HAP-1 (cell line): ENCODE results near the gene FBXW7.

Experiments
- DNase-seq, 2 experiments: peaks; one replicate each; pipeline ENCODE4 v3.0.0-alpha.2; 2016 to 2020; ENCODE audit warnings: low spot score in 2 of 2
- H3K27me3 ChIP-seq: fragments of 250-450 bp; sonication (Bioruptor Pico); 2 replicates; pipeline ENCODE4 v1.5.1; 2020; ENCODE audit warnings: low read depth, mild to moderate bottlenecking, moderate library complexity
- H3K36me3 ChIP-seq: fragments of 250-450 bp; sonication (Bioruptor Pico); replicated peaks from 2 replicates; pipeline ENCODE4 v1.5.1; 2020; ENCODE audit warnings: mild to moderate bottlenecking
- H3K4me1 ChIP-seq: fragments of 250-450 bp; sonication (Bioruptor Pico); 2 replicates; pipeline ENCODE4 v1.5.1; 2020; ENCODE audit warnings: mild to moderate bottlenecking
- H3K4me3 ChIP-seq: fragments of 250-450 bp; sonication (Bioruptor Pico); 2 replicates; pipeline ENCODE4 v1.5.1; 2020; ENCODE audit warnings: mild to moderate bottlenecking, moderate library complexity
- H3K9me3 ChIP-seq: fragments of 250-450 bp; sonication (Bioruptor Pico); 2 replicates; pipeline ENCODE4 v1.5.1; 2020; ENCODE audit warnings: mild to moderate bottlenecking, moderate library complexity
- in situ Hi-C: fragments of 300-500 bp; cut with MboI; formaldehyde crosslinking; loops from 3 replicates; pipeline ENCODE4 v1.14.3; 2020; ENCODE audit warnings: low sequenced_read_pairs, inconsistent platforms, mixed read lengths

Gene FBXW7

DNA sequence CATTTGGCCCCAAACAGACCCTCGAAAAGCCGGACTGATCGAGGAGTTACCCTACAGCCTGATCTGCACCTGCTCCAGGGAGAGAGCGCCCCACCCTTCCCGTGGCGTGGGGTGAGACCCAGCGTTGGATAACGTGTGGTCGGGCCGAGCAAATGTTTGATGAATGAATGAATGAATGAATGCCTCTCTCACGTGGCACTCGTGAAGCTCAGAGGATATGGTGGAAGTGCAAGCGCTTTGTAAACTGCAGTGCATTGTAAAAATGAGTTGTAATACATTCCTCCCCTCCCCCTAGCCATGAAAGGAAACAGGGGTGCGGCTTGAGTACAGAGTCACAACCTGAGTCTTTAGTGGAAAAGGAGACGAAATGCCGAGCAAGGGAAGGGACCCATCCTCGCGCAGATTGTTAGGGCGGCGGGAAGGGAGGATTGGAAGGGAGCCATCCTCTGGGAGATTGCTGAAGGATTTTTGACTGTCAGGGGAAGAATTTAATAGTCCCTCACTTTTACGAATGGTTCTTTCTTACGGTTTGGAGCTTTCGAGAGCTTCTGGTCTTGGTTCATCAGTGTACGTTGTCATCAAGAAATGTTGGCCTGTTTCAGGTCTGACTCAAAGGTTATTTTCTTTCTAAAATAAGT is 772 bp upstream of the FBXW7 start:
- in situ Hi-C loops, result no loop called here
- DNase-seq, result peak; percentile 60 to 61
- Histone ChIP-seq H3K36me3 (peaks cover 19% of the 10 kb centered on the region), H3K4me3 (peak overlapping the region; percentile 88), H3K27me3 (no peaks in the 10 kb centered on the region), H3K4me1 (peaks cover 28% of the 10 kb centered on the region), H3K9me3 (peaks cover 3% of the 10 kb centered on the region; the same call in 1 of the 2 replicates)

DNA sequence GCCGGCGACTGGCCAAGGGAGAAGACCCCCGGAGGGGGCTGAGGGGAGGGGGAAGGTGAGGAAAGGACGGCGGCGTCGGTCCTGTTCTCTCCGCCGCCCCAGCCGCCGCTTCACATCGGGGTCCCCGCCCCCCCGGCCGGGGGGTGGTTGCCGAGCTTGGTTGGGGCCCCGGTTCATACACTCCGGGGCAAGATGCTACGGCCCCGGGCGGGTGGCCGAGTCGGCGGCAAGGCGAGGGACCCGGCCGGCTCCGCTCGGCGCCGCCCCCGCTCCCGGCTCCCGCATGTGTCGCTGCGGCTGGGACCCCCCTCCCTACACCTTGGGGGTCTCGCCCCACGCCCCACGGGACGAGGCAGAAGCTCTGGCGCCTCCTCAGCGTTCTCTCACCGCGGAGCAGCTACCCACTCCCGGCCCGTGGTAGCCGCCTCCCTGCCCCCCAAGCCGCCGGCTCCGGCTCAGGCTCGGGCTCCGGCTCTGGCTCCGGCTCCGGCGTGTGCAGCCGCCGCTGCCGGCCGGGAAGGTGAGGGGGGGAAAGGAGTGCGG is 461 bp downstream of the FBXW7 start:
- in situ Hi-C loops, result no loop called here
- Histone ChIP-seq H3K9me3 (peaks cover 3% of the 10 kb centered on the region; the same call in 1 of the 2 replicates), H3K27me3 (no peaks in the 10 kb centered on the region), H3K36me3 (peaks cover 19% of the 10 kb centered on the region), H3K4me1 (peaks cover 33% of the 10 kb centered on the region), H3K4me3 (peak overlapping the region; percentile 88)
- no peak for DNase-seq

DNA sequence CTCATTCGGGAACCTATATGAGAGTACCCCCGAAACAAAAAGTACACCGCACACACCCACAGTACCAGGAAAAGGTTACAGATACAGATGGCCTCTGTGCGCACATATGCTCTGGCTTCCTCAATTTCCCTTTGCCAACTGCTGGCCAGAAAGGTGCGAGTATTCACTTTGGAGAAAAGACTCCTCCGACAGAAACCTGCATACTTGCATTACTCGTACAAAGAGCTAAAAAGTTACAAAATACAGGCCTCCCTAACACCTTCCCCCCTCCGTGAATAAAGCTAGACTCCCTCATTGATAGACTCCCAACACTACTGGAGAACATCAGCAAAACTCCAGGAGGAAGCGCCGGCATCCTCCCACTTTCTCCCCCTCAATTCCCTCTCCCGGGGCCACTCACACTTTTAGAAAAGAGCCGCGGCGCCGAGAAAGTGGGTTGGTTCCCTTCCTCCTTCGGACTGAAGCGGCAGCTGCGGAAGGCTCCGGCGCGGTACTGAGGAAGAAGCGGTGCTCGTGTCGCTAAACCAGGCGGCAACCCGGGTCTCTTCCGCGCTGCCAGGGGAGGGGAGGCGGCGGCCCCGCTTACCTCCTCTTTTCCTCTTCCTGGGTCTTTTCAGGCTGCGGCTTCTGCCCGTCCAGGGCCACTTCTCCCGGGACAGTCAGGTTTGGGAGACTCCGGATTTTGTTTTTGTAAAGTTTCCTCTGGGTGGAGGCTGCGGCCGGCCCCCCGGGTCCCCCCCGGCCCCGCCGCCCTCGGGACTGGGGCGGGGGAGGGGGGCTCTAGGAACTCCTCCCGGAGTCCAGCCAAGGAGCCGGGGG is 1.1 kb downstream of the FBXW7 start:
- peaks cover 33% of the 10 kb centered on the region for H3K4me1 ChIP-seq
- H3K27me3 ChIP-seq, result no peaks in the 10 kb centered on the region
- in situ Hi-C loops, result no loop called here
- peak in 1 of 2 experiments; percentile 58 for DNase-seq
- peak overlapping the region; percentile 88 for H3K4me3 ChIP-seq
- peaks cover 3% of the 10 kb centered on the region; the same call in 1 of the 2 replicates for H3K9me3 ChIP-seq
- peaks cover 15% of the 10 kb centered on the region for H3K36me3 ChIP-seq

DNA sequence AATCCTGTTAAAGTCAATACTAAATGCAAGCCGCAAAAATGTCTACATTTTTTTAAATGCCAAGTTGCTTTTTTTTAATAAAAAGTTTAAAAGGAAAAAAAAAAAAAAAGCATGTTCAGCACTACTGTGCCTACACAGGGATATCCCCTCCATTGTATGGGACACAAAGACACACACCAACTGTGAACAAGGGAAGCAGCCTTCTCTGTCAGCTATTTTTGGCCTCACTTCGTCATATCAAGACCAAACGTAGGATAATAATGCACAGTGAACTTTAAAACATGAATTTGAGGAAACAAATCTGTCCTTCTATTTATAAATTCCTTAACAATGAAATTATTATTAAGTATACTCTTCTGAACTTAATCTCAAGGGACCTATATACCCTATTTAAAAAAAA is 4.4 kb downstream of the FBXW7 start:
- in situ Hi-C loops, result no loop called here
- Histone ChIP-seq H3K4me1 (peaks cover 32% of the 10 kb centered on the region), H3K9me3 (no peaks in the 10 kb centered on the region), H3K27me3 (no peaks in the 10 kb centered on the region), H3K4me3 (no peak overlapping the region), H3K36me3 (no peaks in the 10 kb centered on the region)
- peak in 1 of 2 experiments; percentile 25 for DNase-seq

DNA sequence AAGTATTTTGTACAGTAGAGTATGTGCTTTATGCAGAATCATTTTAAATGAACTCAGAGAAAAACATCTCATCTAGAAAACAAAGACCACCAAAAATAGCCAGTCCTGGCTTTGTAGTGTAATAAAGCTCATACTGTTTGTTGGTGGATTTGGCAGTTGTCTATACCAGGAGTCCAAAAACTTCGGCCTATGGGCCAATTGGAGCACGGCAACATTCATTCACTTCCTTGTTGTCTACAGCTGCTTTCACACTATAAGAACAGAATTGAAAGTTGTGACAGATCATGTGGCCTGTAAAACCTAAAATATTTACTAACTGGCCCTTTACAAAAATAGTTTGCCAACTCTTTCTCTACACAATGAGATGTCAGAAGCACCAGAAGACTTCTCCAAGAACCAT is 5.3 kb downstream of the FBXW7 start:
- Histone ChIP-seq H3K4me3 (no peak overlapping the region), H3K36me3 (no peaks in the 10 kb centered on the region), H3K9me3 (no peaks in the 10 kb centered on the region), H3K27me3 (no peaks in the 10 kb centered on the region), H3K4me1 (peaks cover 36% of the 10 kb centered on the region)
- no peak for DNase-seq
- in situ Hi-C loops, result no loop called here

DNA sequence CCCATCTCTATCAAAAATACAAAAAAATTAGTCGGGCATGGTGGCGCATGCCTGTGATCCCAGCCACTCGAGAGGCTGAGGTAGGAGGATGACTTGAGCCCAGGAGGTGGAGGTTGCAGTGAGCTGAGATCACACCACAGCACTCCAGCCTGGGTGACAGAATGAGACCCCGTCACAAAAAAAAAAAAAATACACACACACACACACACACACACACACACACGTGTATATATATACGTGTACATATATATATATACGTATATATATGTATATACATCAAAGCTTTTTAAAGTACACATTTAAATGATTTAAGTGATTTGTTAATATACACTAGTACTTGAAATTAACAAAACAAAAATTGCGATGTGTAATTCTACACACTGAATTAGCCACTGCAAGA is 6.0 kb downstream of the FBXW7 start:
- peaks cover 44% of the 10 kb centered on the region for H3K4me1 ChIP-seq
- no peak overlapping the region for H3K4me3 ChIP-seq
- no peak for DNase-seq
- H3K27me3 ChIP-seq, result no peaks in the 10 kb centered on the region
- H3K36me3 ChIP-seq, result no peaks in the 10 kb centered on the region
- in situ Hi-C loops, result no loop called here
- H3K9me3 ChIP-seq, result no peaks in the 10 kb centered on the region

DNA sequence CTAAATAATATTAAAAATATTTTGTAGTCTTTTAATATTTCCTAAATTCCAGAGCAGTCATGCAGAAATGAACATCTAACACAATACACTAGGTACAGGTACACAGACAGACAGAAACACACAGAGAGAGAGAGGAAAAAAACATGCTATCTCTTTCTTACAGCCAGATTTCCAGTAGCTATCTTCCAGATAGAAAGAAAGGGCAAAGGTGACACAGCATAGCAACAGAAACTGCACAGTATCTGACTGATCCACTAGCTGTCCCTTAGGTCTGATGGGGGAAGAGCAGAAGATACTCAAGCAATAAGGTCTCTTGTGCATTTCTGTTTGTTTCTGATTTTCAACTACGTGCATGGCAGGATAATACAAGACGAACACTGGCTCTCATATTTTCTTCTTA is 7.8 kb downstream of the FBXW7 start:
- in situ Hi-C loops, result no loop called here
- H3K4me1 ChIP-seq, result peaks cover 49% of the 10 kb centered on the region

DNA sequence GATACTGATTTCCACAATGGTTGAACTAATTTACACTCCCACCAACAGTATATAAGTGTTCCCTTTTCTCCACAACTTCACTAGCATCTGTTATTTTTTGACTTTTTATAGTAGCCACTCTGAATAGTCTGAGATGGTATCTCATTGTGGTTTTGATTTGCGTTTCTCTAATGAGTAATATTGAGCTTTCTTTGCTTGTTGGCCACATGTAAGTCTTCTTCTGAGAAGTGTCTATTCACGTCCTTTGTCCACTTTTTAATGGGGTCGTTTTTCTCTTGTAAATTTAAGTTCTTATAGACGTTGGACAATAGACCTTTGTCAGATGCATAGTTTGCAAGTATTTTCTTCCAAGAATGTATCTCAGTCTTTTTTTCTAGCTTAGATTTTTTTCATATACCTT is 10.0 kb downstream of the FBXW7 start:
- in situ Hi-C loops, result no loop called here
- no peaks in the 10 kb centered on the region for H3K36me3 ChIP-seq

More for the DNA sequence above, 7.8 kb downstream of the FBXW7 start:
- no peaks in the 10 kb centered on the region for H3K9me3 ChIP-seq
- no peaks in the 10 kb centered on the region for H3K36me3 ChIP-seq
- no peak overlapping the region for H3K4me3 ChIP-seq
- DNase-seq, result no peak
- H3K27me3 ChIP-seq, result no peaks in the 10 kb centered on the region

DNA sequence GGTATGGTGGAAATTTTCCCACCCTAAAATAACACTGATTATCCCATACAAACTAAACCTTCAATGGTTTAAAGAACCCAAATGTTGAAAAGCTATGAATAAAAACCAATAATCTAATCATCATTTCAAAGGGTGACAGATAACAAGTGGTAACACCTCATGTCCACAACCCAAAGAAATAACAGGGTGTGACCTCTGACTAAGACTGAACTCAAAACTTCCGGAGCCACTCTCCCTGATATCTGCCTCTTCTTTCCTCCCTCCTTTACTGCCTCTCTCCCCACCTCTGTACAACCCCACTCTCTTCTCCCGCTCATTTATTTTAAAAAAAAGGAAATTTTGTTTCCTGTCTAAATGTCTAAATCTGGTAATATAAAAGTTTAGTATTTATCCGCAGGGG is 11.5 kb downstream of the FBXW7 start:
- no peak for DNase-seq

More for the DNA sequence above, 10.0 kb downstream of the FBXW7 start:
- Histone ChIP-seq H3K4me3 (no peak overlapping the region), H3K4me1 (peaks cover 39% of the 10 kb centered on the region), H3K27me3 (no peaks in the 10 kb centered on the region), H3K9me3 (no peaks in the 10 kb centered on the region)
- peak in 1 of 2 experiments; percentile 98 for DNase-seq

DNA sequence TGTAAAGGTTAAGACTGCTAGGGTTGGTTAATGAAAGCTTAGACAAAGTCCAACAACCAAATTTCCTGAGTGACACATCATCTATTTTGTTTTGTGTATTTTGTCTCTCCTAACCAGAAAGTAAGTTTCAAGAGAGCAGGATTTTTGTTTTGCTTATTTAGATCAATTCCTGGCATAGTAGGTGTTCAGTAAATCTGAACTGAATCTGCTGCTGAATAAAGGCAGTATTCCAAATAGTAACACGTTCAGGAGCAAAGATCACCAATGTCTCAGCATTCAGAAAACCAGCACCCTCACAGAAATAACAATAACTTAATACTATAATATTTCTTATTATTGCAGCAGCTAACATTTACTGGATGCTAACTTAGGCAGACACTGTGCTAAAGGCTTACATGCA is 12.2 kb downstream of the FBXW7 start:
- in situ Hi-C loops, result no loop called here

More for the DNA sequence above, 11.5 kb downstream of the FBXW7 start:
- H3K9me3 ChIP-seq, result no peaks in the 10 kb centered on the region
- H3K27me3 ChIP-seq, result no peaks in the 10 kb centered on the region
- peaks cover 39% of the 10 kb centered on the region for H3K4me1 ChIP-seq
- no peak overlapping the region for H3K4me3 ChIP-seq
- H3K36me3 ChIP-seq, result no peaks in the 10 kb centered on the region
- in situ Hi-C loops, result no loop called here

DNA sequence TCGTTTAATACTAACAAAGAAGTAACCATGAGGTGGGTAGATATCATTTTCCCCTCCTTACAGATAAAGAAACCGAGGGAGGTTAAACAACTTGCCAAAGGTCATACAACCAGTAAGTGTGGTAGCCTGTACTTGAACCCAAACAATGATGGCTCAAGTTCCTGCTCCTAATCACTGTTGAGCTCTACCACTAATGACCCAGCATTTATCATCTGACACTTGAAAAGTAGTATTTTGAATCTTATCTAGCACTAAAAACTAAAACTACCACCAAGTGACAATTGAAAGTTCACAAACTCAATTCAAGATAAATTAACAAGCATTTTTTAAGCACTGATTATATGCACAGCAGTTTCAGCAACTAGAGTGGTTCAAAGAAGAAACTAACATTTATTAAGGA is 13.1 kb downstream of the FBXW7 start:
- no peaks in the 10 kb centered on the region for H3K36me3 ChIP-seq
- H3K27me3 ChIP-seq, result no peaks in the 10 kb centered on the region
- DNase-seq, result no peak
- no peak overlapping the region for H3K4me3 ChIP-seq
- H3K4me1 ChIP-seq, result peaks cover 35% of the 10 kb centered on the region
- no peaks in the 10 kb centered on the region for H3K9me3 ChIP-seq
- in situ Hi-C loops, result no loop called here

More for the DNA sequence above, 12.2 kb downstream of the FBXW7 start:
- H3K36me3 ChIP-seq, result no peaks in the 10 kb centered on the region
- H3K4me1 ChIP-seq, result peaks cover 39% of the 10 kb centered on the region
- no peak for DNase-seq
- H3K4me3 ChIP-seq, result no peak overlapping the region
- no peaks in the 10 kb centered on the region for H3K27me3 ChIP-seq
- H3K9me3 ChIP-seq, result no peaks in the 10 kb centered on the region

DNA sequence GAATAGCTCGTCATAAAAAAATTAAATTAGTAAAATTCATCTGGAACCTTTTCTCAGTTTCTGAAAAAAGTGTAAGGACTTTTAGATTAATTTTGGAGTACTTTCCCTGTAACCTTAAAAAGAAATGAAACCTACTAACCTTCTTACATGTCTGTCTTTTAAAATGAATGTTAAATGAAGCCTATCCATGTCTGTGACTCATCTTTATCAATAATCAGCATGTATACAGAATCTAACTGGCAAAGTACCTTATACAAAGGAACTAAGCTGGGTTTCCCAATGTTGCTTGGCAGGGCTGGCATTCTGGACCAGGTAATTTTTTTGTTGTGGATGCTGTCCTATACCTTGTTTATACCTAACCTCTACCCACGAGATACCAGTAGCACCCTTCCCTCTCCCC is 13.6 kb downstream of the FBXW7 start:
- H3K4me1 ChIP-seq, result peaks cover 33% of the 10 kb centered on the region
- no peaks in the 10 kb centered on the region for H3K36me3 ChIP-seq
- no peak overlapping the region for H3K4me3 ChIP-seq
- in situ Hi-C loops, result no loop called here
- no peak for DNase-seq
- H3K9me3 ChIP-seq, result no peaks in the 10 kb centered on the region
- H3K27me3 ChIP-seq, result no peaks in the 10 kb centered on the region

DNA sequence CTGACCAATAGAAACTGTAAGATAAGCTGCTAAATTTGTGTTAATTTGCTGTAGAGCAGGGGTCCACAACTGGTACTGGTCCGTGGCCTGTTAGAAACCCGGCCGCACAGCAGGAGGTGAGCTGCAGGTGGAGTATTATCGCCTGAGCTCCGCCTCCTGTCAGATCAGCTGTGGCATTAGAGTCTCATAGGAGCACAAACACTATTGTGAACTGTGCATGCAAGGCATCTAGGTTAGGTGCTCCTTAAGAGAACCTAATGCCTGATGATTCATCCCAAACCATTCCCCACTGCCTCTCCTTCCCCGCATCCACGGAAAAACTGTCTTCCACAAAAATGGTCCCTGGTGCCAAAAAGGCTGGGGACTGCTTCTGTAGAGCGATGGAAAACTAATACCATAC is 19.7 kb downstream of the FBXW7 start:
- no peaks in the 10 kb centered on the region for H3K27me3 ChIP-seq
- no peaks in the 10 kb centered on the region for H3K36me3 ChIP-seq
- in situ Hi-C loops, result no loop called here
- no peaks in the 10 kb centered on the region for H3K9me3 ChIP-seq
- peaks cover 17% of the 10 kb centered on the region for H3K4me1 ChIP-seq
- no peak overlapping the region for H3K4me3 ChIP-seq
- DNase-seq, result no peak

DNA sequence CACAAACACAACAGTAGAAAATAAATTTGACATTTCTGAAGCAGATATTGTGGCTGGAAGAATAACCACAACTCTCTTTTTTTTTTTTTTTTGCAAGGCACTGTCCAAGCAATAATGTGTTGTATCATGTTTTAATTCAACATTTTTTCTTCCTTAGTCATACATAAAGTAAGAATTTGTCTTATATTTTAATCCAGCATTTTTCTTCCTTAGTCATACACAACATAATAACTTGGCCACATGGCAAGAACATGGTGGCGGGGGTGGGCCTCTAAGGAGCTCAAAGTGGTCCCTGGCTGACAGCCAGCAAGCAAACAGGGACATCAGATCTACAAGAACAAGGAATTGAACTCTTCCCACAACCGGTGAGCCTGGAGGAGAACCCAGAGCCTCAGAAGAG is 20.2 kb downstream of the FBXW7 start:
- no peak for DNase-seq
- no peaks in the 10 kb centered on the region for H3K36me3 ChIP-seq
- H3K27me3 ChIP-seq, result no peaks in the 10 kb centered on the region
- H3K4me1 ChIP-seq, result peaks cover 17% of the 10 kb centered on the region
- H3K4me3 ChIP-seq, result no peak overlapping the region
- H3K9me3 ChIP-seq, result no peaks in the 10 kb centered on the region
- in situ Hi-C loops, result no loop called here
